Posterior vena cava (tissue), 2 donors: ENCODE data around the gene XXYLT1. TPM values are rescaled to one million over a fixed set of nuclear protein-coding genes. Genes with fewer than 3 reads are reported as not detected.
A peak's percentile ranks its signal among the peaks of the same experiment; 100 is the strongest.

Source experiments
- DNase-seq: peaks from one replicate; pipeline ENCODE4 v3.0.0-alpha.2; 2020; ENCODE audit warnings: low spot score
- intact Hi-C, 2 donors: fragments of 100-400 bp; cut with DNase I; formaldehyde crosslinking; loops; one replicate each; pipeline versions ENCODE4 v1.14.1 to v1.14.2; 2022 to 2023
- total RNA-seq, 2 donors: library from RNA; stranded (reverse); fragmentation: NEBNext Ultra II Directional; extraction: Animal tissue kit (Norgen Biotek cat#: 25700); gene quantifications; one replicate each; pipeline ENCODE4 v1.2.1, GENCODE V29; 2021
- donor health status: DM: yes; HTN: yes; CAD: no.
- donor health status: DM: yes; HTN: yes; CAD: no.

XXYLT1 gene
- total RNA-seq, 2 donors from 2014 or later = 11.3 to 15.7 TPM

- intact Hi-C loops = loop anchor here in 1 of 2 donors (10.0 kb wide), 1 partner anchor 124 kb away; no protein-coding TSS in a partner anchor
- DNase-seq = no peak
These were observed 139.8 kb downstream of the XXYLT1 start for GRCh38 chr3:195131176-195131575.

- intact Hi-C loops = loop anchor here in 1 of 2 donors (10.0 kb wide), 1 partner anchor 125 kb away; no protein-coding TSS in a partner anchor
- DNase-seq = no peak
These were observed 141.1 kb downstream of the XXYLT1 start for GRCh38 chr3:195129644-195130492.

- no peak for DNase-seq
- intact Hi-C loops = no loop called here
These were observed 141.8 kb downstream of the XXYLT1 start for GRCh38 chr3:195129072-195129643.

- intact Hi-C loops = no loop called here
- no peak for DNase-seq
These were observed 142.5 kb downstream of the XXYLT1 start for GRCh38 chr3:195128255-195129071.

- no peak for DNase-seq
- intact Hi-C loops = no loop called here
These were observed 144.8 kb downstream of the XXYLT1 start for GRCh38 chr3:195126056-195126605.

GRCh38 chr3:195125646-195126045 lies 145.3 kb downstream of the XXYLT1 start:
- no peak for DNase-seq
- intact Hi-C loops = no loop called here

- intact Hi-C loops = no loop called here
These were observed 146.5 kb downstream of the XXYLT1 start for GRCh38 chr3:195124378-195124992.

GRCh38 chr3:195123281-195123691 lies 147.7 kb downstream of the XXYLT1 start:
- DNase-seq = no peak
- intact Hi-C loops = no loop called here

More at GRCh38 chr3:195124378-195124992, 146.5 kb downstream of the XXYLT1 start:
- no peak for DNase-seq

GRCh38 chr3:195122261-195122660 lies 148.7 kb downstream of the XXYLT1 start:
- intact Hi-C loops = no loop called here

GRCh38 chr3:195120267-195120601 lies 150.7 kb downstream of the XXYLT1 start:
- intact Hi-C loops = no loop called here
- DNase-seq = no peak

More at GRCh38 chr3:195122261-195122660, 148.7 kb downstream of the XXYLT1 start:
- DNase-seq = no peak

- no peak for DNase-seq
- intact Hi-C loops = no loop called here
These were observed 151.3 kb downstream of the XXYLT1 start for GRCh38 chr3:195119461-195120266.

- no peak for DNase-seq
- intact Hi-C loops = no loop called here
These were observed 152.3 kb downstream of the XXYLT1 start for GRCh38 chr3:195118671-195119070.

GRCh38 chr3:195117978-195118581 lies 152.9 kb downstream of the XXYLT1 start:
- DNase-seq = no peak
- intact Hi-C loops = no loop called here

- intact Hi-C loops = no loop called here
- no peak for DNase-seq
These were observed 154.4 kb downstream of the XXYLT1 start for GRCh38 chr3:195116407-195117185.

- intact Hi-C loops = no loop called here
- no peak for DNase-seq
These were observed 155.2 kb downstream of the XXYLT1 start for GRCh38 chr3:195115600-195116406.

GRCh38 chr3:195114786-195115599 lies 156.0 kb downstream of the XXYLT1 start:
- intact Hi-C loops = no loop called here
- DNase-seq = peak; percentile 59
